NB4 (cell line): ENCODE measurements around the gene XXYLT1.

Source experiments
- MAX ChIP-seq: IDR thresholded peaks from 2 replicates; pipeline ENCODE4 v1.6.1; 2011; ENCODE audit warnings: low read depth, low read length
- POLR2A ChIP-seq: IDR thresholded peaks from 2 replicates; pipeline ENCODE4 v1.6.1; 2011; ENCODE audit warnings: mild to moderate bottlenecking; ENCODE audit not compliant: insufficient read length; ENCODE audit errors: extremely low read depth
- TF ChIP-seq, protein P1 (sequence below): IDR thresholded peaks from one replicate; pipeline ENCODE4 v1.5.1; 2012; ENCODE audit warnings: low read depth, low read length

DNA sequence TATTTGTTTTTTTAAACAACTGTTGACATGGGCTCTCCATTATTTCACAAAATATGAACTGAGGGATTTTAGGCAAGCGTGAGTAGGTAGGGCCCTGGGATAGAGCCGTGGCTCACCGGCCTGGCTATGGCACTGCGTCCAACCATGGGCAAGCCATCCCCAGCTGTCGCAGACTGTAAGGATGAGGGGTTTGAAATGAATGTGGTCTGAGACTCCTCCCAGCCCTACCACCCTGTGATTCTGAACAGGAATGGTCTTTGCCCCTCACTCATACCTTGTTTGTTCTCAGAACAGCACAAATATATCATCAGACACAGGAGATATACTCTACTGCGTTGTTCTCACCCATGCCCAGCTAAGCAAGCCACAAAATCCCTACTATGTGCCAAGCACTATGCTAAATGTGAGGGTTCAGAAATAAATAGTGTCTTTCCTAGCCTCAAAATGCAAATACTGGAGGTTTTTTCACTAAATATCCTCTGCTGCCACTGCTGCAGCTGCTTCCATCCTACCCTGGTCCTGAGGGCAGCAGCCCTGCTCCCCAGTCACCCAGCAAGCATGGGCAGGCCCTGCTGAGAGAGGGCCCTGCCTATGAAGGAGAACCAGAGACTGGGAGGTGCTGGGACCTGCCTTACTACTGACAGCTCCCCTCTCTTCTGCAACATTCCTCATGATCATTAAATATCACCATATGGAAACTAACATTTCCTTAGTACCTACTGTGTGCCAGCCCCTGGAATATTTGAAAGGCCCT is 102.8 kb downstream of the XXYLT1 start:
- TF ChIP-seq POLR2A (no peak), MAX (no peak)
- TF ChIP-seq, protein P1, sequence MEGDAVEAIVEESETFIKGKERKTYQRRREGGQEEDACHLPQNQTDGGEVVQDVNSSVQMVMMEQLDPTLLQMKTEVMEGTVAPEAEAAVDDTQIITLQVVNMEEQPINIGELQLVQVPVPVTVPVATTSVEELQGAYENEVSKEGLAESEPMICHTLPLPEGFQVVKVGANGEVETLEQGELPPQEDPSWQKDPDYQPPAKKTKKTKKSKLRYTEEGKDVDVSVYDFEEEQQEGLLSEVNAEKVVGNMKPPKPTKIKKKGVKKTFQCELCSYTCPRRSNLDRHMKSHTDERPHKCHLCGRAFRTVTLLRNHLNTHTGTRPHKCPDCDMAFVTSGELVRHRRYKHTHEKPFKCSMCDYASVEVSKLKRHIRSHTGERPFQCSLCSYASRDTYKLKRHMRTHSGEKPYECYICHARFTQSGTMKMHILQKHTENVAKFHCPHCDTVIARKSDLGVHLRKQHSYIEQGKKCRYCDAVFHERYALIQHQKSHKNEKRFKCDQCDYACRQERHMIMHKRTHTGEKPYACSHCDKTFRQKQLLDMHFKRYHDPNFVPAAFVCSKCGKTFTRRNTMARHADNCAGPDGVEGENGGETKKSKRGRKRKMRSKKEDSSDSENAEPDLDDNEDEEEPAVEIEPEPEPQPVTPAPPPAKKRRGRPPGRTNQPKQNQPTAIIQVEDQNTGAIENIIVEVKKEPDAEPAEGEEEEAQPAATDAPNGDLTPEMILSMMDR = no peak
